Renal cortical epithelial cell (primary cell): Measurements from ENCODE around the gene GDAP2. TPM values are rescaled to one million over a fixed set of nuclear protein-coding genes. Genes with fewer than 3 reads are reported as not detected.

Experiments
- total RNA-seq: library from RNA; depleted of rRNA; stranded (reverse); fragments of >200 nt; gene quantifications from 2 replicates; pipeline ENCODE4 v1.2.3, GENCODE V29; 2014

The GDAP2 gene
- total RNA-seq, 1 donor from 2014 or later, result 38.1 TPM

Other genes starting within 250 kb of the GDAP2 start
- gene WDR3, start 118 bp upstream of the GDAP2 start, total RNA-seq, result 20.5 and 47.1 TPM in 2 replicates